ENCODE measurements around the gene SDF4.

DNA sequence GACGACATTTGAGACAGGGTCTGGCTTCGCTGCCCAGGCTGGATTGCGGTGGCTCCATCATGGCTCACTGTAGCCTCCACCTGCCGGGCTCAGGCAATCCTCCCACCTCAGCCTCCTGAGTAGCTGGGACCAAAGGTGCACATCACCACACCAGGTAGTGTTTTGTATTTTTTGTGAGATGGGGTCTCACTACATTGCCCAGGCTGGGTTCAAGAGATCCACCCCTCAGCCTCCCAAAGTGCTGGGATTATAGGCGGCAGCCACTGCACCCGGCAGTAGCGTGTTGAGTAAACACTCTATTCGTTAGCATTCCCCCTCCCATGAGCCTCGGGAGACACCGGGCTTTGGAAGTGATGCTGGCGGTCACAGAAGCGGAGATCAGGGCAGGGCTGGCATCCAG lies 21.5 kb upstream of the SDF4 start:
- TF ChIP-seq CTCF (conservative IDR thresholded peaks at IDR 0.05 in 1 of 2, IDR thresholded peaks at IDR 0.05 in 1 of 2; ENCODE audit: extremely low read depth in 1 of 2, insufficient read depth in 1 of 2, low read depth in 1 of 2, low read length in 2 of 2) (no peak), EZH2 (IDR thresholded peaks at IDR 0.05; ENCODE audit: borderline replicate concordance, low read length) (no peak)
